GM12864 (cell line): ENCODE results near the gene UGT3A2.

ENCODE experiments used
- DNase-seq: peaks from one replicate; pipeline ENCODE4 v3.0.0-alpha.2; 2011; ENCODE audit warnings: low read depth
- H3K4me3 ChIP-seq: 2 replicates; pipeline ENCODE4 v1.5.1; 2011; ENCODE audit warnings: mild to moderate bottlenecking, low read depth, low read length, control low read depth
- CTCF ChIP-seq: IDR thresholded peaks from 2 replicates; pipeline ENCODE4 v1.5.1; 2011; ENCODE audit warnings: low read depth, mild to moderate bottlenecking, moderate library complexity, low read length, control low read depth, inconsistent platforms; ENCODE audit errors: missing control alignments

Gene UGT3A2

DNA sequence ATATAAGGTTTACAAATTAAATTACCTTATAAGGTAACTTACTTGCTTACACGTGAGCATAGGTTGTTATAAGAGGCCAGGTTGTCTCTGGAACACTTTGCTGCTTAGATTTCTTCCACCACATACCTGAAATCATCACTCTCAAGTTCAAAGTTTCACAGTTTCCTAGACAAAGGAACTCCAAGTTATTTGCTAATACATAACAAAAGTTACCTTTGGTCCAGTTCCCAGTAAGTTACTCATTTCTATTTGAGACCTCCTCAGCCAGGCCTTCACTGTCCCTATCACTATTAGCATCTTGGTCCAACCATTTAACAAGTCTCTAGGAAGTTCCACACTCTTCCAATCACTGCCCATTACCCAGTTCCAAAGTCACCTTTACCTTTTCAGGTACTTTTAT, 57.0 kb downstream of the UGT3A2 start:
- no peak for DNase-seq
- TF ChIP-seq CTCF, result no peak
- no peak overlapping the region for H3K4me3 ChIP-seq

DNA sequence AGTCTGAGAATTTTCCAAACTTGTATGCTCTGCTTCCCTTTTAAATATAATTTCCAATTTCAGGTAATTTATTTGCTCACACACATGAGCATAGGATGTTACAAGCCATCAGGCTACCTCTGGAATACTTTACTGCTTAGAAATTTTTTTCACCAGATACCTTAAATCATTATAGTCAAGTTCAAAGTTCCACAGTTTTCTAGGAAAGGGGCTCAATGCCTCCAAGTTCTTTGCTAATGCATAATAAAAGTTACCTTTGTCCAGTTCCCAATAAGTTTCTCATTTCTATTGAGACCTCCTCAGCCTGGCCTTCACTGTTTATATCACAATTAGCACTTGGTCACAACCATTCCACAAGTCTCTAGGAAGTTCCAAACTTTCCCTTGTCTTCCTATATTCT, 59.3 kb downstream of the UGT3A2 start:
- H3K4me3 ChIP-seq, result no peak overlapping the region
- no peak for DNase-seq
- no peak for TF ChIP-seq CTCF

GRCh38 chr5:36006163-36006562, 60.5 kb downstream of the UGT3A2 start:
- H3K4me3 ChIP-seq, result no peak overlapping the region
- no peak for DNase-seq
- TF ChIP-seq CTCF, result no peak

- no peak for TF ChIP-seq CTCF
- H3K4me3 ChIP-seq, result no peak overlapping the region
- DNase-seq, result no peak
These were observed 65.7 kb downstream of the UGT3A2 start for GRCh38 chr5:36001032-36001431.

DNA sequence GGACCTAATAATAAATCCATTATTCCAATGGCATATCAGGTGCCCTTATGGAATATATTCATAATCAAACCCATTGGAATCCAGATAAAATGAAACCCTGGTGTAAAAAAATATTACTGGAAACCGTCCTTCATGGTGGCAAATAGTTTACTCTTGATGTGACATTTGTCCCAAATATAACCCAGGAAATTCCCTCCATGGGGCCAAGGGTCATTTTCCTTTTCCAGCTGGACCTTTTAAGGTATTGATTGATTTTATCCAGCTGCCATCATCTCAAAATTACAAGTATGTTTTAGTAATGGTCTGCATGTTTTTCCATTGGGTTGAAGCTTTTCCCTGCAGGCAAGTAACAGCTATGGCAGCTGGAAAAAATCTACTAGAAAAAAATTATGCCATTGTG, 67.1 kb downstream of the UGT3A2 start:
- no peak for TF ChIP-seq CTCF
- no peak for DNase-seq

DNA sequence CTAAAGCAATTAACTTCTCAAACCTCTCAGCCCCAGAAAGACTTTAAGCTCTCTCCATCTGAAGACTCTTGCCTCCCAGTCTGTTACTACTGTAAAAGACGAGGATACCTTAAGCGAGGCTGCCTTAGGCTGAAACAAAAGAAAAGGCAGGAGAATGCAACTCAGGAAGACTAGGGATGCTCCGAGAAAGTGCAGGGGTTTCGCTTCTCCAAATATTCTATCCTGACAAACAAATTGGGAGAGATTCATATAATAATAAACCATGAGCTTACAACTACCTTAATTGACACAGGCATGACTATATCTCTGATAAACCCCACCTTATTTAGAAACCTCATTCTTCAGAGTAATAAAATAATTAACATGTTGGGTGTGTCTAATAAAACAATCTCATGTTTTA, 70.6 kb downstream of the UGT3A2 start:
- H3K4me3 ChIP-seq, result no peak overlapping the region
- DNase-seq, result no peak
- no peak for TF ChIP-seq CTCF

More for the DNA sequence above, 67.1 kb downstream of the UGT3A2 start:
- H3K4me3 ChIP-seq, result no peak overlapping the region

DNA sequence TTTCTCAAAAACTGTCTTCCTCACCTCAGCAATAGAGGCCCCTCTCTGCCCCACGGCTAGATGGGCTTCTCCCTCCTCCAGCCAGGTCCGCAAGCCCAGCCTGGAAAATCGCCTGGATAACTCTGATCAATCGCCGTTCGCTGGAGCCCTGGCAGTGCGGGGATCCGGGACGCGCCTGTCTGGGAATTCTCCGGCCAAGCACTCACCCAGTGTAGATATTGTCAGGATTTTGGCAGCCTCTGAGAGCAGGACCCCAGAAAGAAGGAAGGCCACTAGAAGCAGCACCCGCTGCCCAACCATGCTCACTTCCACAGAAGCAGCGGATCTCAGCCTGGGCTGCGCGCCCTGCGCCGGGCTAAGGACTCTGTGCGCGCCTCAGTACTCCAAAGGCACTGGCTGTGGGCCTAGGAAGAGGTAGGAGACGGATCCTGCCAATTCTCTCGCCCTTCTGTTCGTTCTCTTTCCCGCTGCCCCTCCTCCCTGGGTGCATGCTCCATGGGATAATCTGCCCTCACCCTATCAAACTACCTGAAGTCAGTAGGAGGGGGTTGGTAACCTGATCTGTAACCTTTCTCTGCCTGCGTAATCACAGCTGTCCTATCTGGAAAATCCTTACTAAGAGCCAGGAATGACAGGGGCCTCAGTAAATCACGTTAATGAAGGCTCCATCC, 75.6 kb downstream of the UGT3A2 start, which contains the start of gene UGT3A1:
Gene UGT3A1 (minus strand): TSS at position 450 of the 671 bp plus-strand sequence. CDS start 150 bp downstream, at position 300.
- no peak within 1 kb of the TSS for H3K4me3 ChIP-seq
- no peak for TF ChIP-seq CTCF
- DNase-seq, result no peak
